ENCODE measurements around the gene WDR5. TPM values are rescaled to one million over a fixed set of nuclear protein-coding genes. Genes with fewer than 3 reads are reported as not detected.

The WDR5 gene
- total RNA-seq, 1 donor = 19.9 TPM

DNA sequence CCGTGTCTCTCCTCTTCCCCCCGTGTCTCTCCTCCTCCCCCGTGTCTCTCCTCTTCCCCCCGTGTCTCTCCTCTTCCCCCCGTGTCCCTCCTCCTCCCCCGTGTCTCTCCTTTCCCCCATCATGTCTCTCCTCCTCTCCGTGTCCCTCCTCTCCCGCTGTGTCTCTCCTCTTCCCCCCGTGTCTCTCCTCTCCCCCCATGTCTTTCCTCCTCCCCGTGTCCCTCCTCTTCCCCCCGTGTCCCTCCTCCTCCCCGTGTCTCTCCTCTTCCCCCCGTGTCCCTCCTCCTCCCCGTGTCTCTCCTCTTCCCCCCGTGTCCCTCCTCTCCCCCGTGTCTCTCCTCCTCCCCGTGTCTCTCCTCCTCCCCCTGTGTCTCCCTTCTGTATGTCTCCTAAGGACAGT, 41.3 kb downstream of the WDR5 start:
- no peak for DNase-seq (ENCODE audit: low read depth)
- TF ChIP-seq, protein P1, sequence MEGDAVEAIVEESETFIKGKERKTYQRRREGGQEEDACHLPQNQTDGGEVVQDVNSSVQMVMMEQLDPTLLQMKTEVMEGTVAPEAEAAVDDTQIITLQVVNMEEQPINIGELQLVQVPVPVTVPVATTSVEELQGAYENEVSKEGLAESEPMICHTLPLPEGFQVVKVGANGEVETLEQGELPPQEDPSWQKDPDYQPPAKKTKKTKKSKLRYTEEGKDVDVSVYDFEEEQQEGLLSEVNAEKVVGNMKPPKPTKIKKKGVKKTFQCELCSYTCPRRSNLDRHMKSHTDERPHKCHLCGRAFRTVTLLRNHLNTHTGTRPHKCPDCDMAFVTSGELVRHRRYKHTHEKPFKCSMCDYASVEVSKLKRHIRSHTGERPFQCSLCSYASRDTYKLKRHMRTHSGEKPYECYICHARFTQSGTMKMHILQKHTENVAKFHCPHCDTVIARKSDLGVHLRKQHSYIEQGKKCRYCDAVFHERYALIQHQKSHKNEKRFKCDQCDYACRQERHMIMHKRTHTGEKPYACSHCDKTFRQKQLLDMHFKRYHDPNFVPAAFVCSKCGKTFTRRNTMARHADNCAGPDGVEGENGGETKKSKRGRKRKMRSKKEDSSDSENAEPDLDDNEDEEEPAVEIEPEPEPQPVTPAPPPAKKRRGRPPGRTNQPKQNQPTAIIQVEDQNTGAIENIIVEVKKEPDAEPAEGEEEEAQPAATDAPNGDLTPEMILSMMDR (IDR thresholded peaks at IDR 0.05; ENCODE audit: insufficient read depth, low read length) = no peak
- H3K4me3 ChIP-seq (ENCODE audit: low read depth, low read length) = no peak overlapping the region

DNA sequence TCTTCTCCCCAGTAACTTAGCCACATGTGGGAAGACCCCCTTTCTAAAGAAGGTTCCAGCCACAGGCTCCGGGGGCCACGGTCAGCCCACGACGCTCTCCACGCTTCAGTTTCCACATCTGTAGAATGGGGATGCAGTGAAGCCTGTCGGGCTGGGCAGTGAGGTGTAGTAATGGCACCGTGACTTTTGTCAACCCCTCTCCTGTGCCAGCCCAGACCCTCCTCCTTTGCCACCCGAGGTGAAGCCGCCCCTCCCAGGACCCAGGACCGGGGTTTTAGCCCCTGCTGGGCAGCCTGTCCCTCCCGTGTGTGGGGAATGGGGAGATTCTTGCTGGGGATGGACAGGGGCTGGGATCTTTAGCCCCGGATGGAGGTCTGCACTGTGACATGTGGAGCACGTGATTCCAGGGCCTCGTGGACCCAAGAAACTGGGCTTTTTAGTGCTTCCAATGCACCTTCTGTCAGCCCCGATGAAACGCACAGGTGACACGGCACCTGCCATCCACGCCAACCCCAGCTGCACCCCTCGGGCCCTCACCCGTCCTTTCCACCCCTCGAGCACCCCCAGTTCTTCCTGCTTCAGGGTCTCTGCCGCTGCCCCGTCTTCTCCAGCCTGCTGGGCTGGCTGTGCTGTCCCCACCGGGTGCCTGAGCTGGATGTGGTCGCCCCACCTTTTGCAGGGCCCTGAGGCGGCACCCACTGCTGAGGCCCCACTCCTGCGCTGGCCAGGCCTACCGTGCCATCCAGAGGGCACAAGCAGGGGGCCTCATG, 41.9 kb downstream of the WDR5 start:
- TF ChIP-seq, protein P1 (IDR thresholded peaks at IDR 0.05; ENCODE audit: insufficient read depth, low read length) = no peak
- no peak for DNase-seq (ENCODE audit: low read depth)
- no peak overlapping the region for H3K4me3 ChIP-seq (ENCODE audit: low read depth, low read length)

DNA sequence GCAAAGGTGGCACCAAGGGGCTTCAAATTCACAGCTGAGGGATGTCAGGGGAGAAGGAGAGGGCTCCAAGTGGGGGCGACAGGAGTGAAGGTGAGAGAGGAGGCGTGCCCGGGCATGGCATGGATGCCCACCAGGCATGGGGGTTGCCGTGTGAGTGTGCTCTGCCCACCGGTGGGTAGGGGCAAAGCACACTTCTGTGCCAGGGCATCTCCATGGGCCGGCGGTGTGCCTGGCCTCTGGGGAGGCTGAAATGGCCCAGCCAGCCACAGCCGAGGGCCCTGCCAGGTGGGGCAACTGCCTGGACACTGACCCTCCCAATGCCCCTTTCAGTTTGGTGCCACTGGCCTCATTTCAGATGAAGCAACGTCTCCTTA, 42.5 kb downstream of the WDR5 start:
- TF ChIP-seq, protein P1 (IDR thresholded peaks at IDR 0.05; ENCODE audit: insufficient read depth, low read length) = no peak
- DNase-seq (ENCODE audit: low read depth) = no peak
- no peak overlapping the region for H3K4me3 ChIP-seq (ENCODE audit: low read depth, low read length)

DNA sequence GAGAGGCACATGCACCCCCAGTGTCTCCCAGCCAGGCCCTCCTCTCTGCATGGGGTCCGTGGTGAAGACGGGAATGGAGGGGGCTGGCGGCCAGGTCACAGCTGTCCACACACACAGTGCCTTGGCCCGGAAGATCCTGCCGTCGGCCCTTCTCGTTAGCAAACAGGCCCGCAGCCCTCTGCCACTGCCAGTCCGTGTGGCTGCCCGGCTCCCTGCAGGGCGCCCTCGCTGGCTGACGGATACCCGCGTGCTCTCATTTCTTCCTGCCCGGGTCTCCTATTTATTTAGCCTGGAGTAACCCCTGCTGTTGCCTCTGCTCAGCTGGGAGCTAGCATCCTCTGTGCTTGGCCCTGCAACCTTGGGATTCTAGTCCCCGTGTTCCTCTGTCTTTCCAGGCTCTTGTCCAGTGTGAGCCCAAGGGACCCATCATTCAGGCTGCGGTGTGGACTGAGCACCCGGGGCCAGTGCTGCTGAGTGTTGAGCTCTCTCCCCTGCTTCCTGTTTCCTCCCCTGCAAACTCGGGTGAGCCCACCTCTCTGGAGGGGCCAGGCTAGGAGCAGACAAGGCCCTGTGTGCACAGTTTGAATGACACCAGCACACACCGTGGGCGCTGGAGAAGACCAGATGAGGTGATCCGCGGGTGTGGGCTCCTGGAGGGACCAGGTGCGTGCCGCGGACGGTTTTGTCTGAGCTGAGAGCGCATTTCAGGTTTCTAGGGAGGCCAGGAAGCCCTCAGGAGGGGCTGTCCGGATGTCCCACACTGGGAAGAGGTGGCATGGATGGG, 43.1 kb downstream of the WDR5 start:
- DNase-seq (ENCODE audit: low read depth) = peak; percentile 50
- TF ChIP-seq, protein P1 (IDR thresholded peaks at IDR 0.05; ENCODE audit: insufficient read depth, low read length) = no peak
- no peak overlapping the region for H3K4me3 ChIP-seq (ENCODE audit: low read depth, low read length)

DNA sequence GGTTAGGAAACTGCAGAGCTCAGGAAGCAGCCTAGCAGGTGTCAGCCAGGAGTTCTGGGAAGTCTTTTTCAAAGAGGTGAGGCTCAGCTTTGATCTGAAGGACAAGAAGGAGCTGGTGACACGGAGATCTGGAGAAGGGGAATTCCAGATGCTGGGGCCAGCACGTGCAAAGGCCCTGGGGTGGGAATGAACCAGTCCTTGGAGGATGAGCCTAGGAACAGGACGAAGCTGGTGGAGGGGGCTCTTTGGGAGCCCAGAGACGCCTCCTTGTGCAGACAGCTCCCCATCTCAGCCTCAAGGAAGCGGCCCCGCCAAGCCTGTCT, 43.7 kb downstream of the WDR5 start:
- DNase-seq (ENCODE audit: low read depth) = no peak
- TF ChIP-seq, protein P1 (IDR thresholded peaks at IDR 0.05; ENCODE audit: insufficient read depth, low read length) = no peak
- H3K4me3 ChIP-seq (ENCODE audit: low read depth, low read length) = no peak overlapping the region

DNA sequence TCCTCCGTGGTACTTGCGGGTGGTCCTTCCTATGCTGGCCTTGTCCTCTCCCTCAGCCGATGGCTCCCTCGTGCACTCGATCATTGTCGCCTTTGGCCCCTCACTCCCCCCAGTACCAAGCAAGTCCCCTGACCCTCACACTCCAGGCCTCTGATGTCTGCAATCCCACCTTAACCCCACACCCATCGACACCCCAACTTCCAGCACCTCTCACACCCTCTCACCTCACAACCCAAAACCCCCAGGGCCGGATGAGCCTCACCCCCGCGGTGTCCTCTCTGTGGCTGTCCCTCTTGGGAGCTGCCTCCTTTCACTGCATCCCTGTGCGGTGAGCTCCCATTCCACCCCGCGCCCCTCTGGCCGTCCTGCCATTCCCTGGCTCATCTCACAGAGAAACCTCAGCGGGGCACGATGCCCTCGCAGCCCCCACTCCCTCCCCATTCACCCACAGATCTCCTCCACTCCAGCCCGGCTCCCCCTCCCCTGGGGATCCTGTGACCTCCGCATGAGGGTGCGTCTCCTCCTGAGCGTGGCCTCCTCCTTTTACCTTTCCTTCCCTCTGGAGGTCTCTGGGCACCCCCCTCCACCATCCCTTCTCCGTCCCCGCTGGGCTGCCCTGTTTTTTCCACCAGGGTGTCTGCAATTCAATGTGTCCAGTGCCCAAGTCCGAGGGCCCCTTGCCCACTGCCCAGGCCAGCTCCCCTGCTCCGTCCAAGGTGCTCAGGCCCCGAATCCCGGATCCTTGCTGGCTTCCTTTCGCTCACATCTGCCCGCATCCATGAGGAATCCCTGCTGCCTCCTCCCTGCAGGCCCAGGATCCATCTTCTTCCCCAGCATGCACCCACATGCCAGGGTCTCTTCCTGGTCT, 44.3 kb downstream of the WDR5 start:
- H3K4me3 ChIP-seq (ENCODE audit: low read depth, low read length) = no peak overlapping the region
- DNase-seq (ENCODE audit: low read depth) = no peak
- TF ChIP-seq, protein P1 (IDR thresholded peaks at IDR 0.05; ENCODE audit: insufficient read depth, low read length) = no peak

Data from fibroblast of the aortic adventitia (primary cell).